GM19452 (cell line): ENCODE measurements around the gene TRIM52.
A peak's percentile ranks its signal among the peaks of the same experiment; 100 is the strongest.

Experiments used
- ATAC-seq: cut with Tn5 transposase; IDR thresholded peaks from one replicate; pipeline ENCODE4 v1.9.1; 2021; ENCODE audit not compliant: unreplicated experiment

The TRIM52 gene

DNA sequence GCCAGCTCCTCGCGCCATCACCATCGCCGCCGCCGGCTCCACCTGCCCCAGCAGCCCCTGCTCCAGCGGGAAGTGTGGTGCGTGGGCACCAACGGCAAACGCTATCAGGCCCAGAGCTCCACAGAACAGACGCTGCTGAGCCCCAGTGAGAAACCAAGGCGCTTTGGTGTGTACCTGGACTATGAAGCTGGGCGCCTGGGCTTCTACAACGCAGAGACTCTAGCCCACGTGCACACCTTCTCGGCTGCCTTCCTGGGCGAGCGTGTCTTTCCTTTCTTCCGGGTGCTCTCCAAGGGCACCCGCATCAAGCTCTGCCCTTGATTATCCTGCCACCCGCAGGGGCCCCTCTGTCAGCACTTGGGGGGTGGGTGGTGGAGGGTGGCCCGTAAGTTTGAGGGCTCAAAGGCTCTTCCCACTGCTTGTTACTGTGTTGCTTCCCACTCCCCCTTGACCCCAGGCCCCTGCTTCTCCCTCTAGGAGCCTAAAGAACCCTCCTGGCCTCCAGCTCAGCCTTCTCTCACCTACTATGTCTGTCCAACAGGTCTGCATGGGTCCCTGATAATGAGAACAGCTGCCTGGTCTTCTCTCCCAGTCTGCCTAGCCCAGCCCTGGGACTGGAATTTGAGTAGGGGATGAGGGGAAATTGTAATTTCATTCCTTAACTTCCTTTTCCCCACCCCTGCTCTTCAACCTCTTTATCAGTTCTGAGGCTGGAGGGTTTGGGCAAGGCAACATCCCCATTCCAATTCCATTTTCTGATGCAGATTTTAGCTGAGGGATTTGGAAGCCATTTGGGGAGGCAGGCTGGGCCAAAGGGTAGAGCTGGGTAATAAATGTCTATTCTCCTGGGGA is 26.3 kb downstream of the TRIM52 start:
- ATAC-seq, result no peak

DNA sequence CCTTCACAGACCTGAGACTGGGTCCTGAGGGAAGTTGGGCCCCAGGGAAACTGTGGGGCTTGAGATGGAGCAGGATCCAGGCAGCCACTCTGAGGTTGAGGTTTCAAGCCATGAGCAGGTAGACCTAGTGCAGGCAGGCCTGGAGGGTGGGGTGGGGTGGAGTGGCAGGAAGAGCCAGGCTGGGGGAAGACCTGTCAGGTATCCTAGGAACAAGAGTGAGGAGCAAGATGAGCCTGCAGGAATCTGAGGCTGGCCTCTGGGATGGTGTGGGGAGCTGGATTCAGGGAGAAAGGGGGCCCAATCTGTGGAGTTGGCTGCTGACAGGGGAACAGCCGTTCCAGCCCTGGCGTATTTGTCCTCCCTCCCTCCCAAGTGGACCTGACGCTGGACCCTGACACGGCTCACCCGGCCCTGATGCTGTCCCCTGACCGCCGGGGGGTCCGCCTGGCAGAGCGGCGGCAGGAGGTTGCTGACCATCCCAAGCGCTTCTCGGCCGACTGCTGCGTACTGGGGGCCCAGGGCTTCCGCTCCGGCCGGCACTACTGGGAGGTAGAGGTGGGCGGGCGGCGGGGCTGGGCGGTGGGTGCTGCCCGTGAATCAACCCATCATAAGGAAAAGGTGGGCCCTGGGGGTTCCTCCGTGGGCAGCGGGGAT is 27.0 kb downstream of the TRIM52 start:
- no peak for ATAC-seq

DNA sequence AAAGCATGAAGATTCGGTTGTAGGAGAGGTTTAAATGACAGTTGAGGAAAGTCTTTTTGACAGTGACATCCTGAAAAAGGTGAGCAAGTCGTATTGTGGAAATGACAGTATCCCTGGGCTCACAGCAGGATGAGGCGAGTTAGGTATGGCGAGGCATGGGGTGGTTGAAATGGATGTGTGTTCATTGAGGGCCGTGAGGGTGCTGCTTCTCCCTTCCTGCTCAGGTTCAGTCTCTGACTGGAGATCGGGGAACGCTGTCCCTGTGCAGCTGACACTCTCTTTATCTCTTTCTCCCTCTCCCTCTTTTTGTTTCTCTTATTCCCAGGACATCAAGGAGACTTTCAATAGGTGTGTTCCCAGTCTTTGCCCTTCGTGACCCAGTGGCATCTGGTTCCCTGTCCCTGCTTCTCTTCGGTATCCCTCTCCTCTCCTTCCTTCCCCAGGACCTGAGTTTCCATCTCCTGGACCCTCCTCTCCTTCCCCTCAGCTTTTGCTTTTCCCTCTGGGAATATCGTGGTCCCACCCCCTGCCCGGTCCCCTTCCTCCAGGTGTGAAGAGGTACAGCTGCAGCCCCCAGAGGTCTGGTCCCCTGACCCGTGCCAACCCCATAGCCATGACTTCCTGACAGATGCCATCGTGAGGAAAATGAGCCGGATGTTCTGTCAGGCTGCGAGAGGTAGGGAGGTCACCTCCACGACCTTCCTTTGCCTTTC is 27.7 kb downstream of the TRIM52 start:
- ATAC-seq, result no peak

DNA sequence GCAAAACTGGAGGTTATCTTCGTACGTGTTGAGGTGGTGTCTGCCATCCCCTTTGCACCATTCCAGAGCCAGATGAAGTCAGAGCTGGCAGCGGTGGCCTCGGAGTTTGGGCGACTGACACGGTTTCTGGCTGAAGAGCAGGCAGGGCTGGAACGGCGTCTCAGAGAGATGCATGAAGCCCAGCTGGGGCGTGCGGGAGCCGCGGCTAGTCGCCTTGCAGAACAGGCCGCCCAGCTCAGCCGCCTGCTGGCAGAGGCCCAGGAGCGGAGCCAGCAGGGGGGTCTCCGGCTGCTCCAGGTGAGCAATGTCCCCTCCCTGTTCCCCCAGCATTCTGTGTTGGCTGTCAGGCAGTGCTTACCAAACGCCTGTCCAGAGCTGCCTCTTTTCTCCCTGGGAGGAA is 28.4 kb downstream of the TRIM52 start:
- ATAC-seq, result no peak

DNA sequence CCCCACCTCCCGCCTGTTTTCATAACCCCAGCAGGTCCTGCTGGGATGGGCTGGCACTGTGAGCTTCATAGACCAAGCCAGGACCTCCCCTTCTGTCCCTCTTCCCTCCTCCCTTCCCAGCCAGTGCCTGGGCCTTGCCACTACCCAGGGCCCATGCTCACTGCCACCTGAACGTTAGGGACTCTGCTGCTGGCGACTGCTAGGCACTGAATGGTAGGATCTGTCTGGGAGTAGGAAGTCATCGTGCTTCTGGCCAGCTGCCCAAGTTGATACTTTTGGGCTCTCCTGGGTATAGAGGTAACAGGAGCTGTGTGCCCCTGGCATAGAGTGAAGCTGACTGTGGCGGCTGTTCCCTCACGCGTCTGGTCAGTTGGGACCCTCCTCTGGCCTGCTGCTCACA is 29.5 kb downstream of the TRIM52 start:
- no peak for ATAC-seq

DNA sequence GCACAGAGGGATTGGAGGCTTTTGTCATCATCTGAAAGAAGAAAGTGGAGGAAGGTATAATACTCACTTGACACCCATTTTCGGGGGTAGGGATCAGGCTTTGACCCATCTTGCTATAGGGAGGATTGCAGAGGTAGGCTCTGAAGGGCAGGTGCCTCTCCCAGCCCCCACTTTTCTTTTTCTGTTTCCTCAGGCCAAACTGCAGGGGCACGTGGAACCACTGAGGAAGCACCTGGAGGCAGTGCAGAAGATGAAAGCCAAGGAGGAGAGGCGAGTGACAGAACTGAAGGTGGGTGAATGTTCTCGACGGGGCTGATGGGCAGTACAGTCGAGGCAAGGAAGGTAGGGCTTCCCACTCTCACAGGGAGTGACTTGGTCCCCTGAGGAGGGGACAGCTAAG is 30.4 kb downstream of the TRIM52 start:
- ATAC-seq, result no peak

DNA sequence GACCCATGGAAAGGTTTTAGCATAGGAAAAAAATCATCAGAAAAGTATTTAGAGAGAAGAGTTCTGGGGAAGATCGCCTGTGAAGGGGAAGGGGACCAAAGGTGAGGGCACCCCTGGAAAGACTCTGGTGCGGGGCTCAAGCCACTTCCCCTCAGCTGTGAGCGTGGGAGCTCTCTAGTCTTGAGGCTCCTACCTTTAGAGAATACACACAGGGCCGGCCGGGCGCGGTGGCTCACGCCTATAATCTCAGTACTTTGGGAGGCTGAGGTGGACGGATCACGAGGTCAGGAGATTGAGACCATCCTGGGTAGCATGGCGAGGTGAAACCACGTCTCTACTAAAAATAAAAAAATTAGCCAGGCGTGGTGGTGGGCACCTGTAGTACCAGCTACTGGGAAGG is 30.9 kb downstream of the TRIM52 start:
- no peak for ATAC-seq

DNA sequence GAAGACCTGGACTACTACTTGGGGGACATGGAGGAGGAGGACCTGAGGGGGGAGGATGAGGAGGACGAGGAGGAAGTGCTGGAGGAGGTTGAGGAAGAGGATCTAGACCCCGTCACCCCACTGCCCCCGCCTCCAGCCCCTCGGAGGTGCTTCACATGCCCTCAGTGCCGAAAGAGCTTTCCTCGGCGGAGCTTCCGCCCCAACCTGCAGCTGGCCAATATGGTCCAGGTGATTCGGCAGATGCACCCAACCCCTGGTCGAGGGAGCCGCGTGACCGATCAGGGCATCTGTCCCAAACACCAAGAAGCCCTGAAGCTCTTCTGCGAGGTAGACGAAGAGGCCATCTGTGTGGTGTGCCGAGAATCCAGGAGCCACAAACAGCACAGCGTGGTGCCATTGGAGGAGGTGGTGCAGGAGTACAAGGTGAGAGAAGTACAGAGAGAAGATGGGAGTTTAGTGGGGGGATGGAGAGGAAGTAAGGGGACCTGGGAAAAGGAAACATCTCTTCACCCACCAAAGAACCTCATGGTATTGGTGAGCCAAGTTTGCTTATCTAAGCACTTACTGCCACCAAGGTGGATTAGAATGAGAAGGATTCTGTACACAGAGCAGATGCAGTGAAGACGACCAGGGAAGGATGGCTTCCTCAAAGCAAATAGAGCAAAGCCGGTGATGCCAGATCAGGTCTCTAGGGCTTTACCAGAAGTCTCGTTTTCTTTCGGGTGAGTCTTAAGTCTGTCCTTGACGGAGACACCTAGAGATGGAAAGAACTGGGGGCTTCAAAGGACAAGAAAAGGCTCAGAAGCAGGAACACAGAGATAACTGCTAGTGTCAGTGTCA is 36.3 kb downstream of the TRIM52 start:
- no peak for ATAC-seq

DNA sequence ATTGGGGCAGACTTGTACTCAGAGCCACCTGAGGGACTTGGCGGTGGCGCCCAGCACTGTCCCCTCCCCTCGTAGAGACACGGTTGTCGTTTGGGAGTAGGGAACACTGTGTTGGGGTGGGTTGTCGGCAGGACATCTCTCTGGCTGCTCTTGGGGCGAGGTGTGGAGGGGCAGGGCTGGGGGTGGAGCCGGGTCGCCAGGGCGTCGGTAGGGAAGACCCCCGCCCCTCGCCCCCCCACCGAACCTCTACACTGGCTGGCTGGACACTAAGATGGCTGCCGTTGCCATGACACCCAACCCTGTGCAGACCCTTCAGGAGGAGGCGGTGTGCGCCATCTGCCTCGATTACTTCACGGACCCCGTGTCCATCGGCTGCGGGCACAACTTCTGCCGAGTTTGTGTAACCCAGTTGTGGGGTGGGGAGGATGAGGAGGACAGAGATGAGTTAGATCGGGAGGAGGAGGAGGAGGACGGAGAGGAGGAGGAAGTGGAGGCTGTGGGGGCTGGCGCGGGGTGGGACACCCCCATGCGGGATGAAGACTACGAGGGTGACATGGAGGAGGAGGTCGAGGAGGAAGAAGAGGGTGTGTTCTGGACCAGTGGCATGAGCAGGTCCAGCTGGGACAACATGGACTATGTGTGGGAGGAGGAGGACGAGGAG is 37.1 kb downstream of the TRIM52 start:
- ATAC-seq, result no peak

DNA sequence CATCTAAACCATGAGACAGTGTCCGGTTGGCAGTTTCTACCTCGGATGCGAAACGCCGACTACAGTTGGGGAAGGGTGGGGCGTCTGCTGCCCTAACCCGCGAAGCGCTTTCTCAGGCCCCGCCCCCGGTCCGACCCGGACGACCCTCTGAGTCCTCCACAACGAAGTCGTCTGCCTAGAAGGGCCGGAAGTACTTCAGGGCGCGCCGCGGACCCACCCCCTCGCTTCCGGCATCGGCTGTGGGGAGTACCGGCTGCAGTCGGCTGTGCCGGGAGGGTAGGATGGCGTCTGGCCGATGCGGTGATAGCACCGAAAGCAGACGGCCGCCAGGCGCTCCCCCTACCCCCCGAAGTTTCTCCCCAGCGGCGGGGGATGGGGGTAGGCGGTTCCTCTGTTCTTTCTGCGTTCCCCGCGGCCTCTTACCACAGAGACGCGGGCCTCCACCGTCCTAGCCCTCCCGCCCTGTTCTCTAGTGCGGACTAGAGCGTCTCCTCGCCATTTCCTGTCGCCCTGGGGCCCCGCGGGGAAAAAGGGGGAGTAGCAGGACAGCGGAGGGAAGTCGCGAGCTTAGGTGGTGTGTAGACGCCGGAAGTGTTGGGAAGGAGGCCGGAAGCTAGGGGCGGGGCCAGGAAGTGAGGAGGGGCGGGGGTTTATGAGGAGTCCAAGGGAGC is 37.8 kb downstream of the TRIM52 start, which contains the start of gene TRIM41:
Gene TRIM41 (plus strand): TSS at position 224 of the 671 bp plus-strand sequence. CDS start 719 bp downstream, outside the sequence.
- ATAC-seq, result peak; percentile 62

DNA sequence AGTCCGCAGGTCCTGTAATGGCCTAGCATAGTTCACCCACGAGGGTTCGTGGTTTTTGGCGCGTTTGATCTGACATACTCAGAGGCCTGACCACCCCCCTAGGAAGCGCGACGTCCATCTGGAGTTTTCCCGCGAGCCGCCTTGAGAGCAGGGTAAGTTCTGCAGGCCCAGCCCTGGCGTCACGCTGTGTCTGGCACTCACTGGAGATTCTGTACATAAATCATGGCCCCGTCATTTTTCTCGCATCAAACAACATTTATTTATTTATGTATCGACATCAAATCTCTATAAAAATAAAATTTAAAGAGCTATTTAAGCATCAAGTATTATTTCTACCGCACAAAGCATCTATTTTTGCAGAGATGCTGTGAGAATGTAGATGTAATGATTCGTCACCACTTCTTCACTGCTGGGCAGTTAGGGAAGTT is 38.3 kb downstream of the TRIM52 start:
- no peak for ATAC-seq

DNA sequence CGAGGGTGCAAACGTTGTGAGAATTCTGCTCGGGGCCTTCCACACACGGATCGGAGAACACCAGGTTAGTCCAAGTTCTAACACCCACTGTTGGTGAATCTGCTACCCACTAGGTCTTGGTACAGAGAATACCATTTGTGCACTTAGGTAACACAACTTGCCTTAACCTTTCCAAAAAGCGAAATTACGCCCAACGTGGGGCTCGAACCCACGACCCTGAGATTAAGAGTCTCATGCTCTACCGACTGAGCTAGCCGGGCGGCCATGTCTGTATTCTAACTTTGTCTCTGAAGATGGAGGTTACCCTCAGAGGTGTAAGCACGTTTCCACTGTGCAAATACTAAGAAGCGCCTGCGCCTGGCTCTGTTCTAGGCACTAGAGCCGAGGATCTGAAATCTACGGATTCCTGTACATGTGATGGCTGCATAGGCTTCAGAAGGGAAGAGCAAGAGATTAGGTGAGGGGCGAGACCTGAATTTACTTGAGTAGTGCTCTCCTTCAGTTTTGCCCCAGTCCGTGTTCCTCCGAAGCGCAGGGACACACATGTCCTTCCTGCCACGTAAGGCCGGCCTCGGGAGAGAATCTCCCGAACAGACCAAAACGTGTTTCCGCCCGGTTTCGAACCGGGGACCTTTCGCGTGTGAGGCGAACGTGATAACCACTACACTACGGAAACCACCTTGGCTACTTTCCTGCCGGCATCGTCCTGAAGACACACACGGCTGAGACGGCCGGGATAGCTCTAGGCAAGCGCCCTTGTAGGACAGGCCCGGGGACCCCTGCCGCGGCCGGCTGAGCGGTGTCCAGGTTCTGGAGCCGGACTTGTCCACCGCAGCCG is 38.9 kb downstream of the TRIM52 start:
- peak; percentile 37 for ATAC-seq

DNA sequence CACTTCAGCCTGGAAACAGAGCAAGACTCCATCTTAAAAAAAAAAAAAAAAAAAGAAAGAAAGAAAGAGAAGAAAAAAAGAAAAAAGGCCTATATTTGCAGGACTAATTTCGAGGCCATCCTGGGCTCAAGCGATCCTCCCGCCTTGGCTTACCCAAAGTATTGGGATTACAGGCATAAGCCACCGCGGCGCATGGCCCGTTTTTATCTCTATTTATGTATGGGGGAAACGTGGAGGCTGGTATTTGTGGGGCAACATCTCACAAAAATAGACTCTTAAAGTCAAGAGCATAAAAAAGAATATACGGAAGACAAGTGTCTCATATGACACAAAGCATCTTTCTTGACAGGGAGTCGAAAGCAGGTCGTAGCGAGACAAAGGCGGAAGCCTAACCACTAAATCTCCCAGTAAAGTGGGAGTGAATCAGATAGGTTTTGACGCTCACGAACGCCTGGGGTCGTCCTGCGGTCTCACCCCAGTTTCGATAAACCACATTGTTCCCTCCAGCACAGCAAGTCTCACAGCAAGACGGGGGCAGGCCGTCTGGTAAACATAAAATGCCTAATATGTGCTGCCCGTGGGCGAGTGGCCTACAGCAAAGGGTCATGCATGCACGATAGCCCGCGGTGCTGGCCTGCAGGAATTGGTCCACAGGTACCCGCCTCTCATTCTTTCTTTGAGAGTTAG is 39.7 kb downstream of the TRIM52 start:
- ATAC-seq, result no peak

DNA sequence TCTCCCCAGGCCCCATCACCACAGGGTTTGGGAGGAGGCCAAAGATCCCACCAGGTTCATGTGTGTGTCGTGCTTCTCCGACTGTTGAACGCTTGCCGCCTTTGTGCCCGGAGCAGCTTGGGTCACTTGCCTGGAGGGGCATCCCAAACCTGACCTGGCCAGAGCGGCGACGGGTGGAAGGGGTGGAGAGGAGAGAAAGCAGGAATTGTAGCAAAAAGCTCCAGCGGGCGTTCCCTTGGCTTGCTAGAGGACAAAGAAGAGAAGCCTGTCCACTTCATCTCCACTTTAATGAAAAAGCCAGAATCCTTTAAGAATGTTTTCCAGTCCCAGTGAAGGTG is 40.8 kb downstream of the TRIM52 start:
- no peak for ATAC-seq

DNA sequence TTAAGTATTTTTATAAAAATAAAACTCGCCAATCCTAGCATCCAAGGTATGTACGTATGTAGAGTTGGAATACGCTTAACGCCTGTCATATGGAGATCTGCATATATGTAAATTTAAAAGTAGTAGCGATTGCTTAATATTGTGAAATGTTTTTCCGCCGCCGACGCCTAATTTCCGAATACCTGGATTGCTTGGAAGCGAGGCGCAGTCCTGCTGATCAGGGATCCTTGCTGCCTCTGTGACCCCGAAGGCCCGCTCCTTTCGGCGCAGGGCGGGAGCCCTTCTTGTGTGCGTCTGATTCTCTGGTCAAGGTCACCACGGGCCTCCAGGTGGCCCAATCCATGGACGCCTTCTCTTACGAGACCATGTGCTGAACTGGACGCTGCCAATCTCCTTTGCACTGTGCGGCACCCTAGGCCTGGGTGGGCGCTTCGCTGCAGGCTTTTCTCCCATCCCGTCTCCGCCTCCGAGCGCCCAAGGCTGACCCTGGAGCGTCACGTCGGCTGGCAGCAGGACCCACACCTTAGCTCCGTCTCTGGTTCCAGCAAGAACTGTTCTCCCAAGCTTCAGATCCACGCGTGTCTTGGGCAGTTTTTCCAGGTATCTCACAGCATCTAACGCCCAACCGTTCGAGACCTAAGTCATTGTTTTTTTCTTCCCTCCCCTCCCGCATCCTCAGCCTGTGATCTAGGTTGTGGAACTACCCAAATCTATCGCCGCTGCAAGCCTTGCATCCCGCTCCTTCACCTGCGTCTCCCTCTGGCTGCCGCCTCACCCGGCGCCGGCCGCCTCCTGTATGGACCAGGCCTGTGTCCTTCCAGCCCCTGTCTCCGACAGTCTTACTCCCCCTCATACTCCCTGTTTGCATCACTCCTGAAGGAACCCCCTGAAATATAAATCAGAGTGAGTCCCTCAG is 41.4 kb downstream of the TRIM52 start:
- ATAC-seq, result no peak

DNA sequence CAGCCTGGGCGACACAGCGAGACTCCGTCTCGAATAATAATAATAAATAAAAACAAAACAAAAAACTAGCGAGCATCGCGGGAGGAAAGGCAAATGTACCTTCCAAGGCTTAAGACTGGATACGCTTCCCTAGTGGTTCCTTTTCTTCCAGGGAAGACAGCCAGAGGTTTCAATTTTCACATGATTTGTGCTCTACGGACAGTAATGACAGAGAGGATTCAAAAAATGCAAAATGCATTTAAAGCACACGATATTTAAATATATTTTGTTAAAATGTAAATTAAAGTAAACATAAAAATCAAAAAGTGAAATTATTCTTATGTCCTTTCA is 42.2 kb downstream of the TRIM52 start:
- no peak for ATAC-seq

DNA sequence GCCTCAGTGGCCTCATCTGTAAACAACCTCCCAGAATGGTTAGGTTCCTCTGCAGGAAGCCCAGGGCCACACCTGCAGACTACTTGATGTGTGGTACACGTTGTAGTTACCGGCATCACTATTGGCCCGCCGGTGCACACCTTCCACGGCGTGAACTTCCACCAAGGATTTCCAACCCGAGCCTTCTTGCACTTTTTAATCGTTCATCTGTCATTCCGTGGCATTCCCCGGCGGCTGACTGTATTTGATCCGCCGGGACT is 43.2 kb downstream of the TRIM52 start:
- ATAC-seq, result peak; percentile 15
